M059J (cell line): ENCODE measurements around the gene SORCS2. TPM values are rescaled to one million over a fixed set of nuclear protein-coding genes. Genes with fewer than 3 reads are reported as not detected.
"Not testable (repeated sequence)": the region's sequence is repeated elsewhere in the genome, so short reads cannot be mapped to it uniquely, and the experiment has no call there.

Experiments
- DNase-seq: peaks from one replicate; pipeline ENCODE4 v3.0.0-alpha.2; 2012; ENCODE audit warnings: low read depth
- total RNA-seq: library from RNA; depleted of rRNA; stranded (reverse); fragments of >200 nt; shearing (Covaris generic); gene quantifications from 2 replicates; pipeline ENCODE4 v1.2.3, GENCODE V29; 2014

Gene SORCS2
- total RNA-seq, 1 experiment from 2014 or later = 0.02 TPM

DNA sequence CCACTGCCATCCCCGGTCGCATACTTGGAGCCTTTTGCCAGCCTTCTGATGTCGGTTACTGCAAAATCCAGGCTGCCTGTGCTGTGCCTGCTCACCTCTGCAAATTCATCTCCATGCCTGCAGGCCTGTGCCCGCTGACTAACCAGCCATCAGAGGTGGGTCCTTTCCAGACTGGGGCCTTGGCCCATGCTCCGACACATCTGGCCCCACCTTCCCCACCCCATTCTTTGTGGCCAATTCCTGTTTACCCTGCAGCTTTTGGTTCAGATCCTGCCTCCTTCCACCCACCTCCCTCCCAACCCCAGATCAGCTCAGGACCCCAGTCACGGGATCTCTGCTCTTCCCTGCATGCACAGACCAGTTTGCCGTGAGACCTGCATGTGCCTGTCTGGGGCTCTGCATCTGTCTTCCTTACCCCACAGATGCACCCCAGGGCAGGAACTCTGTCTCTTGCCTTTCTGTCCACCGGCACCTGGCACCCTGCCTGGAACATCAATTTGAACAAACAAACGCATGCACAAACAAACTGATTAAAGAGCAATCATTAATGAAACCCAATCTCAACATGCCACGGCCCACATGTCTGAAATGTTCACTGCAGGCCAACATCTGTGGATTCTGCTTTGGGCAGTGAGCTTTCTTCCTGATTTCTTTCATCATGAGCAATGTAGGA is 355.2 kb downstream of the SORCS2 start:
- no peak for DNase-seq

DNA sequence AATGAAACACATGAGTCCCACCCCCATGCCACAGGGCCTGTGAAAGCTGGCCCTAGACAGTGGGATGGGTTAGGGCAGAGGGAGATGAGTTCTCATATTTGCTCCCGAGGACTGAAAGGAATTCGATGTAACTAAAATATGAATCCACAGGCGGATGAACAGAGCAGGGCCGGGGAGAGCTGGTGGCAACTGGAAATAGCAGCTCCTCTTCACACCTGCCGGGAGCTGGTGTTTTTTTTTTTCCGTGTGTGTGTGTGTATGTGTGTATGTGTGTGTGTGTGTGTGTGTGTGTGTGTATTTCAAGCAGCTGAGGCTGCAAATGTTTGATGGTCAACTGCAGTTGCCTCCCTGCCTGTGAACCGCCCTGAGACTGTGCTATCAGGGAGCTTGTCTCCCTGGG is 357.5 kb downstream of the SORCS2 start:
- DNase-seq = no peak

DNA sequence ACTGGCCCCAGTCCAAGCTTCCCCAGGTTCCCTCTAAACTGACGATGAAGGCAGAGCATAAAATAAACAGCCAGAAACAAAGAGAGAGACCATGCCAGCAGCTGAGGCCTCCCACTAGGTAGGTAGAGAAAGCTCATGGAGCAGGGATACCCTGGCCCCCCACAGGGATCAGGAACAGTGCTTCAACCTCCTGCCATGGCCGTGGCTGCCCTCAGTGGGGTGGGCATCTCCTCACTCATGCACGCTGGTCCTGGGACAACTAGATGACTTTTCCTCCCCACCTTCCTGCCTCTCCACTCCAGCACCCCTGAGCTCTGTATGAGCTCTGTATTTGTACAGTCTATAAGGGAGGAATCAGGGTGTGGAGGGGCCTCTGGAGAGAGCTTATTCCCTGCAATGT is 360.1 kb downstream of the SORCS2 start:
- DNase-seq = no peak

DNA sequence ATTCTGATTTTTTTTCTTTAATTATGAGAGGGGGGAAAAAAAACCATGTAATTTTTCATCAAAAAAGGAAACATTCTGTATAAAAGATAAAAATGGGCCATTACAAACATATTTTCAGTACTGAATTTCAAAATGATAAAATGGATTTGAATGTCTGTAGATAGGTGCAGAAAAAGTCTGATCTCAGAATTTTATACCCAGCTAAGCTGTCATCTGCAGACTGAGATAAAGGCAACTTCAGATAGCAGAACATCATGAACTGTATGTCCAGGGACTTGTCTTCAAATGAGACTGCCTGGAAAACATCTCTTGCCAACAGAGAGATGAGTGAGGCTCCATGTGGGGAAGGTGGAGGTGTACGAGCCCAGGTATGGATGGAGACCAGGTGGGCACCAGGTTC is 360.9 kb downstream of the SORCS2 start:
- no peak for DNase-seq

DNA sequence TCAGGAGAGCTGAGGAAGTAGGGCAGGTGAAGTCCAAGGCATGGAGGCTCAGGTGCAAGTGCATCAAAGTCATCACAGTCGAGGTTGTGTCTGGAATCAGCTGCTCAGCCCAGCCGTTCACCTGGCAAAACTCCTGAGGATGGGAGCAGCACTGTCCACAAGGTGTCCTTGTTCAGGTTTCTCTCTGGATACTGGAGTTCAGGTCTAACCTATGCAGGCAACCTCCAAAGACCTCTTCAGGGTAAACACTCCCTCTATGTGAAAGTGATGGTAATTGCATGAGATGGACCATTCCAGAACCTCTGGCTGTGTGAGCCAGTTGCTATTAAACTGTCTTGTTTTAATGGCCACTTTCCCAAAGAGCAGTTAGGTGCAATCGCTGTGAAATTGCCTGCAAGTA is 362.6 kb downstream of the SORCS2 start:
- DNase-seq = peak; percentile 2

DNA sequence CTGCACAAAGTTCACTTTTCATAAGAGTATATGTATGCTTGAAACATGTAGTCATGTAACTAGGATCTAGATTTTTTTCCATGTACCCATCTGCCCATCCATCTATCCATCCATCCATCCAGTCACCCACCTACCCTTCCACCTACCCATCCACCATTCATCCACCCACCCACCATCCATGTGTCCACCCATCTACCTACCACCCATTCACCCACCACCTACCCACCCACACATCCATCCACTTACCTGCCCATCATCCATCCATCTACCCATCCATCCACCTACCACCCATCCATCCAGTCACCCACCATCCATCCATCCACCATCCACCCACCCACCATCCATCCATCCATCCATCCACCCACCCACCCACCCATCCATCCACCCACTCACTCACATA is 364.2 kb downstream of the SORCS2 start:
- DNase-seq = no peak

DNA sequence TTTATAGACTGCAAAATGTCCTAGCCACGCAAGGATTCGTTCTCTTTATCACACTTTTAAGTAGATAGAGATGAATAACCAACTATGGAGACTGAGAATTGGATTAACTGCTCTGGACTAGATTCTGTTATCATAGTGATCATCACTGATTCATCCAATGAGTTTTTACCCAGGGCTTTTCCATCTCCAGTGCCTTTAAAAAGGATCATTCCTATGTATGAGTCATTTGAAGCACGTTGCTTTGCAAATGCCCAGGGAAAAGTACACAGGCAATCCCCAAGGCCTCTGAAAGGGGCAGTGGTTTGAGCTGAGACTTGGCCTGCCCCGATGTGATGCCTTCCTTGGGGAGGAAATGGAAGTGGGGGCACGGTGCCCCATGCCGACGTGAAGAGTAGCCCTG is 365.1 kb downstream of the SORCS2 start:
- DNase-seq = peak; percentile 87

DNA sequence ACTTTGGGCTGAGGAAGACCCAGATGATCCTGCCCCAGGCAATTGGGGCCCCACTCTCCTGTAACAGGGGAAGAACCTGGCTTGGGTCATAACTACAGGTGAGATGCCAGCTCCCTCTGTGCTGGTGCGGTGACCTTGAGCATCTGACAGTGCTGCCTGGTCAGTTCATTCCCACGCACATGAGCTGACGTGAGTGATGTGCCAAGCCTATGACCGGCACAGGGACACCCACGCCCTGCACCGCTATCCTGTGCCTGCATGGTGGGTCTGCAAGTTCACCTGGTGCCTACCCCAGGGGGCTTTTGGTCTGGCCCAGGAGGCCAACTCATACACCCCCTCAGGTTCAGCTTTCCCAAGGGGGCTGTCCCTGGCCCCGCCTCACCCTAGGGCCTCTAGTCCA is 366.1 kb downstream of the SORCS2 start:
- no peak for DNase-seq

DNA sequence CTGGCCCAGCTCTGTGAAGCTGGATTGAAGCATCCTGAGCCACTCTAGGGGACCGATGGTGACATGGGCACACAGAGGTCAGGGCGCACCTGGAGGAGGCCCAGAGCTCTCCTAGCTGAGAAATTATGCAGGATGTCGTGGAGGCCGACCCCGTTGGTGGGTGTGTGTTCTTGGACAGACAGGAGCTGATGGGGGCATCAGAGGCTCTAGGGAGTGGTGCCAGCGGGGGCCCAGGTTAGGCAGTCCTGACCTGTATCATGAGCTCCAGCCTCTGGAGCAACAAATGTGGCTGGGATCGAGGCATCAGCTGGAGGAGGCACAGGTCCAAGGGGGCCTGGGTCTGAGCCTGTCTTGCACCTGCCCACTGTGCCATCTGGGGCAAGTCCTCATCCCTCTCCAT is 367.0 kb downstream of the SORCS2 start:
- DNase-seq = no peak

DNA sequence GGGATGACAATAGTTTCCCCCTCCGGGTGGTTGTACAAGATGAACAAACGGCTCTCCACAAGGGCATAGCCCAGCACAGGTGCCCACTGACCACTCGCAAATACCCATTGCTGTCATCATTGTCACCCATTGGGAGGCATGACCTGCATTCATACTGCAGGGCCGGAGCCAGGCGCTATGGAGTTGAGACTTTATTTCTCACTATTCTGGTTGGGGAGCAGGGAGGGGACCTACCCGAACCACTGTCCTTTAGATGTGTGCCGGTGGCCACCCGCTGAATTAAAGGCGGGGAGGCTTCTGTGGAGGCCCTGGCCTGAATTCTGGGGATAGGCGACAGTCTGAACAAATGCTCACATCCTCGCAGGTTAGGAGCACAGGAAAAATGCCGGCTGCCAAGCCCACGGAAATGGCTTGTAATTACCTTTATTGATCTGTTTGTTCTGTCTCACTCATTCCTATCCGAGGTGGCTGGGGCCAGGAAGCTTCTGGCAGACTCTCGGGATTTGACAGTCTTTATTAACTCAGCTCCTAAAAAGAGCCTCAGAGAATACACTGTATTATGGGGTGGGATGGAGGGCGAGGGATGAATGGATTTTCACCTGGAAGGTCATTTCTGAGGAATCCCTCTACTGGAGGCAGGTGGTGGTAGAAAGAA is 367.5 kb downstream of the SORCS2 start:
- no peak for DNase-seq

DNA sequence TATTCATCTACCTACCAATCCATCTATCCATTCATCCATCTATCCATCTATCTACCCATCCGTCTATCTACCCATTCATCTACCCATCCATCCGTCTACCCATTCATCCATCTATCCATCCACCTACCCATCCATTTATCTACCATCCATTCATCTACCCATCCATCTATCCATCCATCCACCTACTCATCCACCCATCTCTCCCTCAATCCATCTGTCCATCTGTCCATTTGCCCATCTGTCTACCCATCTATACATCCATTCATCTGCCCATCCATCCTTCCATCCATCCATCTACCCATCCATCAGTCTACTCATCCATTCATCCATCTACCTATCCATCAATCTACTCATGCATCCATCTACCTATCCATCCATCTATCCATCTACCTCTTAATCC is 369.2 kb downstream of the SORCS2 start:
- no peak for DNase-seq

DNA sequence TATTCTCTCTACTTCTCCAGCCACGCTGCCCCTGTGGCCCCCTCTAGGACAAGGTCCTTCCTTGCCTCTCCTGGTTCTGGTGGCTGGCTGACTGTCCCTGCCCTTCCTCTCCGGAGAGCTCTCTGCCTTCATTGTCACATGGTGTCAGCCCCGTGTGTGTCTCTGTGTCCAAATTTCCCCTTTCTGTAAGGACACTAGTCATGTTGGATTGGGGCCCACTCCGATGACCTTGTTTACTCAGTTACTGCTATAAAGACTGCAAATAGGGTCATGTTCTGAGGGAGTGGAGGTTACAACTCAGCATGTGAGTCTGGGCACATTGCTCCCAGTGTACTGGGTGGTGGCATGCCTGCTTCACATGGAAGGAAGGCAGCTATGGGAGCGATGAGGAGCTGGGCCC is 371.9 kb downstream of the SORCS2 start:
- no peak for DNase-seq

DNA sequence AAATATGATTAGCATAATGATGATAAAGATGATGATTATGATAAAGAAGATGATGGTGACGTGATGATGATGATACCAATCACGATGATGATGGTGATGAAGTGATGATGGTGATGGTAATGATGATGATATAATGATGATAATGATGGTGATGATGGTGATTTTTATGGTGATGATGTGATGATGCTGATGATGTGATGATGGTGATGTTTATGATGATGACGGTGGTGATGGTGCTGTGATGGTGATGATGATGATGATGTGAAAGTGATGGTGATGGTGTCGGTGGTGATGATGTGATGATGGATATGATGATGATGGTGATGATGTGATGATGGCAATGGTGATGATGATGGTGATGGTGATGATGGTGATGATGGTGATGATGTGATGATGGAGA is 373.1 kb downstream of the SORCS2 start:
- DNase-seq = no peak

DNA sequence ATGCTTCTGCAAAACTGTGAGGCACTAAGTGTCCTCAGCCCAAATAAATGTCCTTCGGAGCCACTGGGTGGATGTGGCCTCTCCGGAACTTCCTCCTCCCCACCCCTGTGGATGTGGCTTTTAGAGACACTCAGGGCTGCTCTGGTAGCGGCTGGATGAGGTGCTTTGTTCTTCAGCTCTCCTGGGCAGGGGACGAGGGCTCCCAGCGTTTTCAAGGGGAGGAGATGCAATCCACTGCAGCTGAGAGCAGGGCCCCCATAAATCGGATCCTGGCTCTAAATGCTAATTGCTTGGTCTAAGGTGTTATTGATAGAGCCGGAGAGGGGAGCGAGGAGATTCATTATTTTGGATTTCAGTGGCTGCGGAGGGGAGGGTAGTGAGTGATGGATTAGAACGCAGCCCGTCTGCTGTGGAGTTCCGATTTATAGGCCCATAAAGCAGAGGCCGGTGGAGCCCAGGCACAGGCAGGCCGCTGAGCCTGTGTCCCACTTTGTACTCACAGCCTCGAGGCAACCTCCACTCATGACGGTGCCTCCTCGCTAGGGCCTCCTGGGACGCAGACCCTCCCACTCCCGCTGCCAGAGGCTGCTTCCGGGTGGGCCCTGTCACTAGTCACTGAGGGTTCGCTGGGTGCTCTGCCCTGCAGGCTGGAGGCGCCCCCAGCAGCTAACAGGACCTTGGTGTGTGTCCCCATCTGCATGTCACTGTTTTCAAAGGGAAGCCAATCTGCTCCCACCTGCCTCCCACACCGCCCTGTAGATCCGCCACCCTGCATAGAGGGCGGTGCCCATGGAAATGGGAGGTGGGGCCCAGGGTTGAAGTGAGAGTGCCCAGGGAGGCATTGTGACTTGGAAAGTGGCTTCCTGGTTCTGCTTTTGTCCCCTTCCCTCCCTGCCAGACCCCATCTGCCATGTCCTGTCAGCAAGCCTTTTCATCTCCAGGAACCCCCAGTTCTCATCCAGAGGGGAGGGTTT is 377.8 kb downstream of the SORCS2 start:
- no peak for DNase-seq

DNA sequence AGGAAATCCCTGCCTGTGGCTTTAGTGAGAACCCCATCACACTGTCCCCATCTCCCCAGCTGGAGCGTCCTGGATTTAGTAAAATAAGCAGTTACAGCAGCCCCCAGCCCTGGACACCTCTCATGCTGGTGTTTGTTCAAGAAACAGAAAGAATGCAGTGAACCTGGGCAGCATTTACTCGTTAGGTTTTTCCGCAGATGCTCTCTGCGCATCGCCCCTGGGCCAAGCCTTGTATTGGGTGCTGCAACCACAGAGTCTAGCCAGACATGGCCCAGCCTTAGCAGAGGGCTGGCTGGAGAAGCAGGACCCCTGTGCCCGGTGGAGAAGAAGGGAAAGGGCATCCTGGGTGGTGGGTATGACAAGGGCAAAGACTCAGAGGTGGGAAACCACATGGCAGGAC is 378.7 kb downstream of the SORCS2 start:
- DNase-seq = no peak

DNA sequence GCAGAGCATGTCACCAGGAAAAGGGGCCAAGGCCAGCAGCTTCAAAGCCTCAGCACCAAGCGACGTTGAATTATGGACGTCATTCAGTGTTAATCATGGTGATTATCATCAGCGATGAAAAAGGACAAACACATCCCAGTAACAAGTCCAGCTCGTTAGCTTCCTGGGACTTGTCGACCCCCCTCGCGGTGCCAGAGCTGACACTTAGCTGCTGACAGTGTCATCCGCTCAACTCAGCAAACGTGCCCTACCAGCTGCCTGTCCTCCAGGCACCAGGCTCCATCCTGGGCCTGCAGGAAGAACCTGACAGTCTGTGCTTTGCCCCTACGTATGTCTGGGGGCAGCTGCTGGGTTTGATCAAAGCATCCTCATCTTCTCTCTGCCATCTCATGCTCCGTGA is 379.4 kb downstream of the SORCS2 start:
- DNase-seq = no peak

DNA sequence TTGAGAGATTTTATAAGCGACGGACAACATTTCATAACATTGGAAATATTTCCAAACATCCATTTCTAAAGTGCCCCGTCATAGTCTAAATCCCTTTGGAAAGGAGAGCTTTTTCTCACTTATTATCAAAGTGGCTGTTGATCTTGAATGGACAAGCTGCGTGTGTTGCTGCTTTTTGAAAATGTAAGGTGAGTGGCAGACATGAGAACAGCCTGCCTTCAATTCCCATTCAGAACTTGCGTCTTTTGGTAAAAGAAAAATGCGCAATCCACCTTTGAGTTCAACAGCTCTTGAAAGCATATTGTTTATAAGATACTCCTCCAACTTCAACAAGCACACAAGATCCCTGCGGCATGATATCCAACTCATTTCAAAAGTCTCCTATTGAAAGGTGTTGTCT is 380.6 kb downstream of the SORCS2 start:
- no peak for DNase-seq

DNA sequence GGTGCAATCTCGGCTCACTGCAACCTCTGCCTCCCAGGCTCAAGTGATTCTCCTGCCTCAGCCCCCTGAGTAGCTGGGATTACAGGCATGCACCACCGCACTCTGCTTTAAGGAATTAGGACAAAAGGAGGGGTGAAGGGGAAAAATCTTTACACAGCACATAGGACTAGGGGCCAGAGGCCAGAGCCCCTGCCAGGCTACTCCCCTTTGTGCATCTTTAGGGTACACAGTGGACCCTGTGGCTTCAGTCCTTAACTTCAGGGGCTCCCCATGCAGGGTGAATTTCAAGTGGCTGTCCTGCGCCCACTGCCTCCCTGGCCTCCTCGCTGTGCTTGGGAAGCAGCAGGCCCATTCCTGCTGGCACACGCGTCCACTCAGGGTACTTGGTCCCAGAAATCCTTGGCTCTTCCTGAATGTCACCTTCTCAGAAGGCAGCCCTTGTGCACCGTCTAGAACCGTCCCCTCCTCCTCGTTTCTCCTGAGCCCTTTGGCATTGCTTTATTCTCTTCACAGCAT is 381.3 kb downstream of the SORCS2 start:
- DNase-seq = no peak

DNA sequence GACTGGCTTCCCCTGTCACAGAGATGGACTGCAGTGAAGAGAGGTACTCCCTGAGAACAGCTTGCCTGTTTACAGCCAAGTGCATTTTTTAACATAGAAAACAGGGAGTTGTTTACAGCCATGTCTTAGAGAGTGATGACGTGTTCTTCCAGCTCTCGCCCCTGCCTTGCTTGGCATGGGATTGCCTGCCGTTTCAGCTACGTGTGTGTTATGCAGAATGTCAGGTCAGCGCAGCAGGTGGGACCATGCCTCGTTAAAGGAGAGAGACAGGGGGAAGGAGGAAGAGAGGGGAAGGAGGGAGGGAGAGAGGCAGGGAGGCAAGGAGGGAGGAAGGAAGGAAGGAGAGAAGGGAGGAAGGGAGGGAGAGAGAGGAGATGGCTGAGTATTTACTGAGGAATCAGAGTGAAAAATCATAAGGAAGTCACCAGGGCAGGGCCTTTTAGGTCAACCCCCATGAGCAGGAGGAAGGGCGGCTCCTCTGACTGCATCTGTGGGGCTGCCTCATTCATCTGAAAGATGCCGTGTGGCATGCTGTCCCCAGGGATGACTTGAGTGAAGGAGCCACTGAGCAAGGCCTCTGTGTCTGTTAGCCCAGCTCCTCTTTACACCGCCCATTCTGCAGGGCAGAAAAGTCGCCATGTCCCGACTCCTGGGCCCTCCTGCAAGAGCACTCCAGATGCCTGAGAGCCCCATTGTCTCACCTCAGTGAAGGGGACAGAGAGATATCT is 382.1 kb downstream of the SORCS2 start:
- no peak for DNase-seq

DNA sequence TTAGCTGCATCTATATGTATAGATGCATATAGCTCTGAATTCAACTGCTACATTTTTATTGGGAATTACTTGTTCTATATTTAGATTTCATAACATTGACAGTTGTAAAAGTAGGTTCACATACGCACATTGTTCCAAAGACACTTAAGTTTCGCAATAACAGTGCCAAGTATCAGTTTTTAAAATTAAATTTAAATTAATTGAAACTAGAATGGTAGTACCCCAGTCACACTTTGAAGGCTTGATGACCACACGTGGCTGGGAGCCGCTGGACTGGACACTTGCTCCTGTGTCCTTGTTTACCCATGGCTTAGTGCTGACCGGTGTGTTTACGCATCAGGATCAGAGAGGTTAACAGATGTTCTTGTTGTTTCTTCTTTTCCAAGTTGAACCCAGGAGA is 383.1 kb downstream of the SORCS2 start:
- DNase-seq = no peak

DNA sequence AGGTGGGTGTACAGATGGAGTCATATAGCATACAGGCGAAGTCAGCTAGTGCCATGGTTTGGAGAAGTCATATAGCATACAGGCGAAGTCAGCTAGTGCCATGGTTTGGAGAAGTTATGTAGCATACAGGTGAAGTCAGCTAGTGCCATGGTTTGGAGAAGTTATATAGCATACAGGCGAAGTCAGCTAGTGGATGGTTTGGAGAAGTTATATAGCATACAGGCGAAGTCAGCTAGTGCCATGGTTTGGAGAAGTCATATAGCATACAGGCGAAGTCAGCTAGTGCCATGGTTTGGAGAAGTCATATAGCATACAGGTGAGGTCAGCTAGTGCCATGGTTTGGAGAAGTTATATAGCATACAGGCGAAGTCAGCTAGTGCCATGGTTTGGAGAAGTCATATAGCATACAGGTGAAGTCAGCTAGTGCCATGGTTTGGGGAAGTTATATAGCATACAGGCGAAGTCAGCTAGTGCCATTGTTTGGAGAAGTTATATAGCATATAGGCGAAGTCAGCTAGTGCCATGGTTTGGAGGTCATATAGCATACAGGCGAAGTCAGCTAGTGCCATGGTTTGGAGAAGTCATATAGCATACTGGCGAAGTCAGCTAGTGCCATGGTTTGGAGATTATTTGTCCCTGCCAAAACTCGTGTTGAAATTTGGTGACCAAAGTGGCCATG is 385.2 kb downstream of the SORCS2 start:
- DNase-seq = not testable (repeated sequence)
